Spinal cord (tissue), 10 donors: Measurements from ENCODE around the gene CD300E. TPM values are rescaled to one million over a fixed set of nuclear protein-coding genes. Genes with fewer than 3 reads are reported as not detected.
A peak's percentile ranks its signal among the peaks of the same experiment; 100 is the strongest.

Experiments used
- DNase-seq, 6 donors: peaks; one replicate each; pipeline versions ENCODE4 v3.0.0 to v3.0.0-alpha.2; 2013 to 2015; ENCODE audit warnings: low spot score in 6 of 6, low read depth in 4 of 6
- H3K27ac ChIP-seq: one replicate; pipeline ENCODE4 v1.5.1; 2013; ENCODE audit warnings: low read depth, low read length, control low read depth
- H3K27me3 ChIP-seq: one replicate; pipeline ENCODE4 v1.6.1; 2013; ENCODE audit warnings: low read length; ENCODE audit not compliant: control insufficient read depth, insufficient read depth
- H3K36me3 ChIP-seq: one replicate; pipeline ENCODE4 v1.6.1; 2013; ENCODE audit warnings: low read length; ENCODE audit not compliant: control insufficient read depth, insufficient read depth
- H3K4me1 ChIP-seq: one replicate; pipeline ENCODE4 v1.6.1; 2013; ENCODE audit warnings: low read length; ENCODE audit not compliant: control insufficient read depth, insufficient read depth
- H3K4me3 ChIP-seq: one replicate; pipeline ENCODE4 v1.5.1; 2013; ENCODE audit warnings: low read depth, low read length, control low read depth
- H3K9me3 ChIP-seq: one replicate; pipeline ENCODE4 v1.6.1; 2013; ENCODE audit warnings: low read length; ENCODE audit not compliant: control insufficient read depth, insufficient read depth
- WGBS: methylation state at CpG from one replicate; pipeline ENCODE4 v1.1.5; 2013; ENCODE audit warnings: missing lambda C conversion rate; ENCODE audit not compliant: insufficient coverage; 5-methylcytosine and 5-hydroxymethylcytosine counted together
- polyA plus RNA-seq, 2 donors: library from polyadenylated mRNA; unstranded; fragments of 120-200 nt; gene quantifications; one replicate each; pipeline ENCODE4 v1.2.1, GENCODE V29; 2013; ENCODE audit not compliant: insufficient read length in 2 of 2
- total RNA-seq, 2 donors: library from RNA; depleted of rRNA in 1 of 2; stranded (reverse); fragments of 120-200 nt in 1 of 2; fragments of >200 nt in 1 of 2; gene quantifications; one replicate each; pipeline versions ENCODE4 v1.2.3 to v1.2.4, GENCODE V29; 2013 to 2014
- donor health status: healthy.

Gene CD300E
- total and polyA plus RNA-seq, 4 donors, result 0.17 to 0.30 TPM; not detected in 2

DNA sequence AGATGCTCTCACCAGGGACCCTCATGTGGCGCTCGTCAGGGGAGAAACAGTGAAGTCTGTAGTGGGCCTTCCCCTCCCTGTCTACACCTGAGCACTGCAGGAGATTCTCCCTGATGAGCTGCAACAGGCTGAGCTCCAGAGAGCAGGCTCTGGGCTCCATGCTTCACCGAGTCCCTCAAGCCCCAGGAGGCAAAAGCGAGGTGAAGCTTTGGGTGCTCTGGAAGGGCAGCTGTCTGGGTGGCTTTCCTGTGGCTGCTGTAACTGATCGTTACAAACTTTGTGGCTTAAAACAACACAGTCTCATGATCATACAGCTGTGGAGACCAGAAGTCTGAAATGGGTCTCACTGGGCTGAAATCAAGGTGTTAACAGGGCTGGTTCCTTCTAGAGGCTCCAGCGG lies 19.3 kb downstream of the CD300E start:
- Histone ChIP-seq H3K27ac (no peak overlapping the region), H3K4me3 (no peak overlapping the region), H3K9me3 (no peaks in the 10 kb centered on the region), H3K36me3 (no peaks in the 10 kb centered on the region), H3K27me3 (peaks cover 2% of the 10 kb centered on the region), H3K4me1 (peaks cover 12% of the 10 kb centered on the region)
- DNase-seq, result no peak
- WGBS, result 90% methylated on average over 6 of the region's 6 CpGs

DNA sequence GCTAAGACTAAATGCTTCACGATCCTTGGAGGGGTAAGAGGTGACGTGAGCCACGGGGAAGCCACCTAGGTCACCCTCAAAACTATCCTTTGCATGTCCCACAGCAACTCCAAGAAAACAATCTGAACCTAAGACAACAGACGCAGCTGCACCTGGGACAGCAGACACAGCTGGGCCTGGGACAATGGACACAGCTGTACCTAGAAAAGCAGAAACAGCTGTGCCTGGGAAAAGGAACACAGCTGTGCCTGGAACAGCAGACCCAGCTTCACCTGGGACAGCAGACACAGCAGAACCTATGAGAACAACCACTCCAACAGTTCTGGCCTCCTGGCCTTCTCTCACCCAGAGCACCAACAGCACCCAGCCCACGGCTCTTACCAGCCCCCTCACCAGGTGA lies 19.8 kb downstream of the CD300E start:
- H3K4me3 ChIP-seq, result no peak overlapping the region
- no peak for DNase-seq
- peaks cover 2% of the 10 kb centered on the region for H3K27me3 ChIP-seq
- no peaks in the 10 kb centered on the region for H3K9me3 ChIP-seq
- H3K4me1 ChIP-seq, result peaks cover 14% of the 10 kb centered on the region
- H3K27ac ChIP-seq, result no peak overlapping the region
- 90% methylated on average over 1 of the region's 5 CpGs for WGBS
- no peaks in the 10 kb centered on the region for H3K36me3 ChIP-seq

DNA sequence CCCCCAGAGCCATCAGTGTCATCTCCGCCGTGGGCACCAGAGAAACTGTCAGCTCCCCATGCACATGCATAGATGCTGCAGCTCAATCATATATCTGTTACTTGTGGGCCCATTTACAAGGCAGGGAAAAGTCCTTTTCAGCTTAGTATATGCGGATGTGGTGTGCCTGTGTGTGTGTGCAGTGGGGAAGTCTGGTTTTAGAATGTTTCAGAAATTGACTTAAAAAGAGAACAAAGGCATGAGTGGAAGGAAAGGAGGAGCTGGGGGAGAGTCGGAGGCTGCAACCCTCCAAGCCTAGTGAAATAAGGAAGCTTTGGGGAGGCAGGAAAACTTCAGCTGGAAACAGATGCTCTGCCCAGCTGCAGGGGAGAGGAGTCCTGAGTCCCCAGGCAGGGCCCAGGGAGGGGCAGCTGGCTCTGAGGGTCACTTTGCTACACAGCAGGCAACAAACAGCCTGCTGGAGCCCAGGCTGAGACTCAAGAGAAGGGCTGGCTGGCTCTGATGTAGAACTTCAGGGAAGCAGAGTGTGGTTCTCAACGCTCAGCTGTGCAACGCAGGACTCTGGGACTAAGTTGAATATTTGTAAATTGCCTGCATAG lies 20.4 kb downstream of the CD300E start:
- peaks cover 2% of the 10 kb centered on the region for H3K27me3 ChIP-seq
- 59% methylated on average over 5 of the region's 6 CpGs for WGBS
- no peaks in the 10 kb centered on the region for H3K36me3 ChIP-seq
- H3K4me3 ChIP-seq, result no peak overlapping the region
- no peak for DNase-seq
- peaks cover 14% of the 10 kb centered on the region for H3K4me1 ChIP-seq
- no peak overlapping the region for H3K27ac ChIP-seq
- H3K9me3 ChIP-seq, result no peaks in the 10 kb centered on the region

DNA sequence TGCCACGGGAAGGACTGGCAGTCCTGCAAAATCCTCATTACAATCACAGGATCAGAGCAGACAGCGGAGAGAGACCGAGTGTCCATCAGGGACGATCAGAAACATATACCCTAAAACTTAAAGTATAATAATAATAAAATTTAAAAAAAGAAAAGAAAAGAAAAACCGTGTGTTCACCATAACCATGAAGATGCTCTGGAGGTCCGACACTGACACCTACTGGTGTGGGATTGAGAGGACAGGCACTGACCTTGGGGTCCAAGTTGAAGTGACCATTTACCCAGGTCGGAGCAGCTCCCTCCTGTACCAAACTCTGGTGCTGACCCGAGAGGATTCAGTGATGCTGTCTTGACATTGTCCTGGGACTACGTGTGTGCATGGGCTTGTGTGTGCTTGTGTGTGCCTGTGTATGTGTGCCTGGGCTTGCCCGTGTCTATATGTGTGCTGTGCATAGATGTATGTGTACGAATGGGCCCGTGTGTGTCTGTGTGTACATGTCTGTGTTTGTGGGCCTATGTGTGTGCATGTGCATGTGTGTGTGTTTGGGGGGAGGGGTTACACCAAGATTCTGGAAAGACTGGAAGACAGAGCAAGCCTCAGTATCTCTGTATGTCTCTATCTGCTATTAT lies 21.5 kb downstream of the CD300E start:
- 75% methylated on average over 6 of the region's 12 CpGs for WGBS
- Histone ChIP-seq H3K27me3 (peaks cover 2% of the 10 kb centered on the region), H3K36me3 (no peaks in the 10 kb centered on the region), H3K27ac (no peak overlapping the region), H3K4me3 (no peak overlapping the region), H3K4me1 (peaks cover 14% of the 10 kb centered on the region), H3K9me3 (no peaks in the 10 kb centered on the region)
- DNase-seq, result peak in 2 of 6 donors; percentile 31 to 59

DNA sequence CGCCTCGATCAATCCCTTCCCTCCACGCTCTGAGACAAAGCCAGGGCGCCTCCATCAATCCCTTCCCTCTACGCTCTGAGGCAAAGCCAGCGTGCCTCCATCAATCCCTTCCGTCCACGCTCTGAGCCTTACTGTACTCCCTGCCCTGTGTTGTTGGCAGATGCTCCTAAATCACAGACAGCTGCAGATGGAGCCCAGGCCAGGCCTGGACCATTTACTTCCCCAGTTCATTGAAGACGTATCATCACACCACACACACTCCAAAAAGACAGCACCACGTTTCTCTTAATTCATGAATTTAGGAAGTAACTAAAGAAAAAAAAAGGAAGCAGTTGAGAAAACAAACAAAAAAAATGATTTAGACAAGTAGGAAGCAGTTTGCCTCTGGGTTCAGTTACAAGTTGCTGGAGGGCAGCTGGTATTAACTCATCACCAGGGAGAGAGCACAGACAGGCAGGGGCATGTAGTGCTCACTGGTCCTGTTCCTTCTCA lies 24.0 kb downstream of the CD300E start:
- H3K4me1 ChIP-seq, result peaks cover 13% of the 10 kb centered on the region
- no peaks in the 10 kb centered on the region for H3K9me3 ChIP-seq
- H3K27me3 ChIP-seq, result peaks cover 2% of the 10 kb centered on the region
- no peak overlapping the region for H3K4me3 ChIP-seq
- H3K36me3 ChIP-seq, result no peaks in the 10 kb centered on the region
- 33% methylated on average over 8 of the region's 10 CpGs for WGBS
- DNase-seq, result peak in 2 of 6 donors; percentile 24 to 82
- H3K27ac ChIP-seq, result no peak overlapping the region

DNA sequence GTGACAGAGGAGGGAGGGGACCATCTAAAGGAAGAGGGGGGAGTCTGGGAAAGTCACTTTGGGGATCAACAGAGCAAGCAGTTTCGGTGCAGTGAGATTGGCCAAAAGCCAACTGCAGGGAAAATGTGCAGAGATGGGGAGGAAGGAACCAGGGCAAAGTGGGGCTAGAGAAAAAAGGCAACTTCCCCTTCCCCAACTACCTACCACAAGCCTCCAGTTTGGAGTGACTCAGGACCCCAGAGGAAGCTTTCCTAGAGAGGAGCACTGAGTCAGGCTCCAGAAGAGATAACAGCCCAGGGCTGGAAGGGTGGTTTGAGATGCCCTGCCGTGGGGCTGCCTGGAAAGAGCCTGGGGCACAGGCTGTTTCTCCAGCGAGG lies 24.5 kb downstream of the CD300E start:
- Histone ChIP-seq H3K27ac (no peak overlapping the region), H3K4me1 (peaks cover 8% of the 10 kb centered on the region), H3K4me3 (no peak overlapping the region), H3K9me3 (no peaks in the 10 kb centered on the region), H3K36me3 (no peaks in the 10 kb centered on the region), H3K27me3 (no peaks in the 10 kb centered on the region)
- 39% methylated on average over 3 of the region's 3 CpGs for WGBS
- peak in 1 of 6 donors; percentile 42 for DNase-seq

DNA sequence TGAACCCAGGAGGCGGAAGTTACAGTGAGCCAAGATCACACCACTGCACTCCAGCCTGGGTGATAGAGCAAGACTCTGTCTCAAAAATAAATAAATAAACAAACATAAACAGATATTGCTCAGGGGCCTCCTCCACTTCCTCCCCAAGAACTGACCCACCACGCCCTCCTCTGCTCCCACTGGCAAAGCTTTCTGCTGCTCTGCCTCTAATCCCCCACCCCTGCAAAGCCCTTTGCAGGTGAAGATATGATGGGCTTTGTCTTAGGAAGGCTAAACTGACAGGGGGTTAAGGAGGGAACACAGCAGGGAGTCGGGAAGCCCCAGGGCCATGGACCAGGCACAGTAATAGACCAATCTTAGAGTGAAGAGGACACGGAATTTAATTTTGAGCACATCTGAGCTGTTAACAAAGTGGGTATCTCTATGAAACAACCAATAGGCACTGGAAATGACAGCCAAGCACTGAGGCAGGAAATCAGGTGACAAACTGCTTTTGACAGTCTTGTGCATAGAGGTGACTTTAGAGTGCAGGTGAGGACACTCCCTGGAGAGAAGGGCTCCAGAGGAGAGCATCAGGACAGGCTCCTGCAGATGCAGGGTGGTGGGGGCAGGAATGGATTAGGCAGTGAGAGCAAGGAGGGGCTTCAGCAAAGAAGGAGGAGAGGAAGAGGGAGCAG lies 25.1 kb downstream of the CD300E start:
- H3K4me1 ChIP-seq, result peaks cover 5% of the 10 kb centered on the region
- H3K27me3 ChIP-seq, result no peaks in the 10 kb centered on the region
- WGBS, result 67% methylated on average over 3 of the region's 4 CpGs
- DNase-seq, result peak in 1 of 6 donors; percentile 3
- no peaks in the 10 kb centered on the region for H3K36me3 ChIP-seq
- no peak overlapping the region for H3K27ac ChIP-seq
- H3K4me3 ChIP-seq, result no peak overlapping the region
- no peaks in the 10 kb centered on the region for H3K9me3 ChIP-seq

DNA sequence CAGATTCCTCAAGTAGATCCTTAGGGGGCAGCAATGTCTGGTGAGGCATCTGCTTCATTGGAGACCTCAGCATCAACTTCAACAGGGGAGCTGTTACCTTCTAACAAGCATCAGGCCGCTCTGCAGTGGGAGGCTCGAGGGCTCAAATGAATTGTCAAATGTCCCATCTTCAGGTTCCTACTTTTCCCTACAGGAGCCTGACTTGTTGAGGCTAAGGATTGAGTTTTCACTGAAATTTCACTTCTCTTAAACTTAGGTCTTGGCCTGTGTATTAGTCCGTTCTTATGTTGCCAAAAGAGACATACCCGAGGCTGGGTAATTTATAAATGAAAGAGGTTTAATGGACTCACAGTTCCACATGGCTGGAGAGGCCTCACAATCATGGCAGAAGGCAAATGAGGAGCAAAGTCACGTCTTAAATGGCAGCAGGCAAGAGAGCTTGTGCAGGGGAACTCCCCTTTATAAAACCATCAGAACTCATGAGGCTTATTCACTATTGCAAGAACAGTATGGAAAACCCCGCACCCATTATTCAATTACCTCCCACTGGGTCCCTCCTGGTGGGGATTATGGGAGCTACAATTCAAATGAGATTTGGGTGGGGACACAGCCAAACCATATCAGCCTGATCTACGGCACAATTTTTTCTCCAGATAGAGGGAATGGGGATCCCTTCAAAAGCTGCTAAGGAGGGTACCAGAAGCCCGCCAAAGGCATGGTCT lies 26.3 kb downstream of the CD300E start:
- H3K4me1 ChIP-seq, result peaks cover 5% of the 10 kb centered on the region
- 75% methylated on average over 3 of the region's 8 CpGs for WGBS
- H3K27ac ChIP-seq, result no peak overlapping the region
- H3K4me3 ChIP-seq, result no peak overlapping the region
- H3K9me3 ChIP-seq, result no peaks in the 10 kb centered on the region
- H3K27me3 ChIP-seq, result no peaks in the 10 kb centered on the region
- H3K36me3 ChIP-seq, result no peaks in the 10 kb centered on the region
- DNase-seq, result no peak

DNA sequence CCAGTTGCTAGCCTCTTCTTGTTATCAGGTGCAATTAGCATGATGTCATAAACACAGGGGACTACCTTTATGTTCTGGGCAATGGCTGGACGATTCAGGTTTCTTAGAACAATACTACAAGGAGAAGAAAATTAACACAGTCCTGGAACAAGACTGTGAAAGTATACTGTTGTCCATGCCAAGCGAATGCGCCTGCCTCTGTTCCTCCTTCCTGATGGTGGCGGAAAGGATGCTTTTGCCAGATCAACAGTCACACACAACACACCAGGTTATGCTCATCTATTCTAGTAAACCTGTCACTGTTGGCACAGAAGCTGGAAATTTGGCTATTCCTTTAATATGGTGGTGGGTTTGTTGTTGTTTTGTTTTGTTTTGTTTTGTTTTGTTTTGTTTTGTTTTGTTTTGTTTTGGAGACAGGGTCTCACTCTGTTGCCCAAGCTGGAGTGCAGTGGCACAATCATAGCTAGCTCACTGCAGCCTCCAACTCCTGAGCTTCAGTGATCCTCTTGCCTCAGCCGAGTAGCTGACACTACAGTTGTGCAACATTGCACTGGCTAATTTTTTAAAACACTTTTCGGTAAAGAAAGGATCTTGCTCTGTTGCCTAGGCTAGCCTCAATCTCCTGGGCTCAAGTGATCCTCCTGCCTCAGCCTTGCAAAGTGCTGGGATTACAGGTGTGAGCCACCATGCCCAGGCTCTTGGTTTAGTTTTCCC lies 28.3 kb downstream of the CD300E start:
- H3K9me3 ChIP-seq, result no peaks in the 10 kb centered on the region
- H3K36me3 ChIP-seq, result no peaks in the 10 kb centered on the region
- peaks cover 5% of the 10 kb centered on the region for H3K4me1 ChIP-seq
- DNase-seq, result no peak
- WGBS, result 96% methylated on average over 4 of the region's 6 CpGs
- H3K27me3 ChIP-seq, result no peaks in the 10 kb centered on the region
- no peak overlapping the region for H3K4me3 ChIP-seq
- no peak overlapping the region for H3K27ac ChIP-seq
